SU-DHL-6 (cell line): ENCODE measurements around the gene ANKRD34C.

Source experiments
- H2AFZ ChIP-seq: fragments of 200-600 bp; sonication (generic); 2 replicates; pipeline ENCODE4 v1.6.1; 2014; ENCODE audit warnings: low read depth, mild to moderate bottlenecking, moderate library complexity, mixed read lengths, antibody characterized with exemption, low read length; ENCODE audit not compliant: severe bottlenecking
- H3F3A ChIP-seq: fragments of 200-600 bp; shearing (Covaris generic); 2 replicates; pipeline ENCODE4 v1.6.0; 2016; ENCODE audit warnings: antibody characterized with exemption, mild to moderate bottlenecking; ENCODE audit not compliant: insufficient read depth
- H3K27ac ChIP-seq: fragments of 200-600 bp; sonication (generic); 2 replicates; pipeline ENCODE4 v1.5.1; 2016; ENCODE audit warnings: low read depth, mild to moderate bottlenecking, low read length, moderate library complexity, mixed read lengths
- H3K27me3 ChIP-seq: fragments of 200-600 bp; sonication (generic), shearing (Covaris generic); 2 replicates; pipeline ENCODE4 v1.6.0; 2014; ENCODE audit warnings: mild to moderate bottlenecking, low read length
- H3K36me3 ChIP-seq: fragments of 200-600 bp; sonication (generic); 2 replicates; pipeline ENCODE4 v1.6.1; 2014; ENCODE audit warnings: mild to moderate bottlenecking, low read length, mixed read lengths
- H3K4me2 ChIP-seq: fragments of 300-600, 200-600 bp; shearing (Covaris generic), sonication (generic); 2 replicates; pipeline ENCODE4 v1.6.0; 2014; ENCODE audit warnings: low read length, low read depth, mild to moderate bottlenecking; ENCODE audit not compliant: poor library complexity, severe bottlenecking
- H3K4me3 ChIP-seq: fragments of 200-600 bp; sonication (generic); 2 replicates; pipeline ENCODE4 v1.5.1; 2014; ENCODE audit warnings: antibody characterized with exemption, low read length, mild to moderate bottlenecking, mixed read lengths; ENCODE audit not compliant: insufficient read depth, poor library complexity, severe bottlenecking
- H3K79me2 ChIP-seq: fragments of 200-600 bp; sonication (generic); 2 replicates; pipeline ENCODE4 v1.6.1; 2014; ENCODE audit warnings: mild to moderate bottlenecking, low read length, moderate library complexity; ENCODE audit not compliant: insufficient read depth
- H3K9ac ChIP-seq: fragments of 200-600 bp; sonication (generic); 2 replicates; pipeline ENCODE4 v1.7.0; 2014; ENCODE audit warnings: mild to moderate bottlenecking, low read length
- H3K9me2 ChIP-seq: fragments of 200-600 bp; sonication (generic); replicated peaks from 2 replicates; pipeline ENCODE4 v1.6.1; 2014; ENCODE audit warnings: low read length; ENCODE audit not compliant: insufficient read depth
- H3K9me3 ChIP-seq: fragments of 200-600 bp; sonication (generic); 2 replicates; pipeline ENCODE4 v1.6.1; 2014; ENCODE audit warnings: low read length, mixed read lengths; ENCODE audit not compliant: insufficient read depth
- H4K20me1 ChIP-seq: fragments of 200-600 bp; sonication (generic); 2 replicates; pipeline ENCODE4 v1.6.1; 2014; ENCODE audit warnings: low read depth, mild to moderate bottlenecking, antibody characterized with exemption, low read length, moderate library complexity, mixed read lengths
- EZH2phosphoT487 ChIP-seq: fragments of 200-600 bp; sonication (generic), shearing (Covaris generic); conservative IDR thresholded peaks from 2 replicates; pipeline ENCODE4 v1.6.1; 2018; ENCODE audit warnings: mild to moderate bottlenecking, antibody characterized with exemption, low read length, moderate library complexity, mixed read lengths
- TF ChIP-seq, protein P1 (sequence below): fragments of 200-600 bp; sonication (generic); IDR thresholded peaks from one replicate; pipeline ENCODE4 v1.5.1; 2017; ENCODE audit warnings: antibody characterized with exemption, mild to moderate bottlenecking, low read length, moderate library complexity; ENCODE audit not compliant: insufficient read depth, poor library complexity, severe bottlenecking

ANKRD34C gene

DNA sequence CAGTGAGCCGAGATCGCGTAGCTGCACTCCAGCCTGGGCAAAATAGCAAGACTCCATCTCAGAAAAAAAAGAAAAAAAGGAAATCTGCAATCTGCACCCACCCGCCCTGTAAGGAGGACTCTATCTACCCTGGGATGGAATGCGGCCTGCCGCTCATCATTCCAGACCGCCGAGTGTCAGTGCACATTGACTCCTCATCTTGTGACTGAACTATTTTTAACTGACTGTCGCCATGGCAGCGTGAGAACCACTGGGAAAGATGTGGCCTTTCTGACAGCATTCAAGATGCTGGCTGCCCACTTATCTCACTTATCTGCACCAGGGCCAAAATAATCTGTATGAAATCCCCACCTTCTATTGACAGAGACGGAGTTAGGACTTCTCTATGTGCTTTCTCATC, 38.8 kb upstream of the ANKRD34C start:
- no peaks in the 10 kb centered on the region for H3K27me3 ChIP-seq
- no peaks in the 10 kb centered on the region for H4K20me1 ChIP-seq
- no peak overlapping the region for H3K27ac ChIP-seq

DNA sequence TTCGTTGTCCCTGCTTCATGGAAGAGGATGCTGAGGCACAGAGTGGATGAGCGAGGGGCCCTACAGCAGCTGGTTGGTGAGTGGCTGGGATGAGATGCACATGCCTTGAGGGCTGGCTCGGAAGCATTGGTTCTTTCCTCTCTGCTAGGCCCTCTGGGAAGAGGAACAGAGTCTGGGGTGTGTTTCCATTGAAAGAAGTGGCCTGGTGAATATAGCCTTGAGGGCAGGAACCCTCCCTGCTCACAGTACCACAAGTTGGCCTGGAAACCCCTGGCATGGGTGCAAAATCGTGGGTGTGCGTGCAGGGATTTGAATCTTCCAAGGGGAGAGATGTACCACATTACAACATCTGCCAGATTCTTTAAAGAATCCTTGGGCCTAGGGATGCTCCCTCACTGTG, 37.6 kb upstream of the ANKRD34C start:
- no peaks in the 10 kb centered on the region for H3K36me3 ChIP-seq
- no peak overlapping the region for H3K27ac ChIP-seq
- H3K9me2 ChIP-seq, result no peaks in the 10 kb centered on the region
- no peaks in the 10 kb centered on the region for H3F3A ChIP-seq
- H4K20me1 ChIP-seq, result no peaks in the 10 kb centered on the region
- H3K4me2 ChIP-seq, result no peak overlapping the region
- no peaks in the 10 kb centered on the region for H3K79me2 ChIP-seq
- TF ChIP-seq, protein P1, sequence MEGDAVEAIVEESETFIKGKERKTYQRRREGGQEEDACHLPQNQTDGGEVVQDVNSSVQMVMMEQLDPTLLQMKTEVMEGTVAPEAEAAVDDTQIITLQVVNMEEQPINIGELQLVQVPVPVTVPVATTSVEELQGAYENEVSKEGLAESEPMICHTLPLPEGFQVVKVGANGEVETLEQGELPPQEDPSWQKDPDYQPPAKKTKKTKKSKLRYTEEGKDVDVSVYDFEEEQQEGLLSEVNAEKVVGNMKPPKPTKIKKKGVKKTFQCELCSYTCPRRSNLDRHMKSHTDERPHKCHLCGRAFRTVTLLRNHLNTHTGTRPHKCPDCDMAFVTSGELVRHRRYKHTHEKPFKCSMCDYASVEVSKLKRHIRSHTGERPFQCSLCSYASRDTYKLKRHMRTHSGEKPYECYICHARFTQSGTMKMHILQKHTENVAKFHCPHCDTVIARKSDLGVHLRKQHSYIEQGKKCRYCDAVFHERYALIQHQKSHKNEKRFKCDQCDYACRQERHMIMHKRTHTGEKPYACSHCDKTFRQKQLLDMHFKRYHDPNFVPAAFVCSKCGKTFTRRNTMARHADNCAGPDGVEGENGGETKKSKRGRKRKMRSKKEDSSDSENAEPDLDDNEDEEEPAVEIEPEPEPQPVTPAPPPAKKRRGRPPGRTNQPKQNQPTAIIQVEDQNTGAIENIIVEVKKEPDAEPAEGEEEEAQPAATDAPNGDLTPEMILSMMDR, result no peak
- no peak for TF ChIP-seq EZH2phosphoT487
- no peaks in the 10 kb centered on the region for H3K27me3 ChIP-seq
- H3K4me3 ChIP-seq, result no peak overlapping the region
- no peaks in the 10 kb centered on the region for H3K9me3 ChIP-seq
- H2AFZ ChIP-seq, result no peak overlapping the region
- no peak overlapping the region for H3K9ac ChIP-seq

More for the DNA sequence above, 38.8 kb upstream of the ANKRD34C start:
- TF ChIP-seq EZH2phosphoT487, result no peak
- TF ChIP-seq, protein P1, result no peak
- H3F3A ChIP-seq, result no peaks in the 10 kb centered on the region
- no peak overlapping the region for H3K9ac ChIP-seq
- no peak overlapping the region for H3K4me3 ChIP-seq
- no peak overlapping the region for H3K4me2 ChIP-seq
- no peak overlapping the region for H2AFZ ChIP-seq
- H3K9me2 ChIP-seq, result no peaks in the 10 kb centered on the region
- H3K79me2 ChIP-seq, result no peaks in the 10 kb centered on the region
- no peaks in the 10 kb centered on the region for H3K9me3 ChIP-seq
- no peaks in the 10 kb centered on the region for H3K36me3 ChIP-seq

DNA sequence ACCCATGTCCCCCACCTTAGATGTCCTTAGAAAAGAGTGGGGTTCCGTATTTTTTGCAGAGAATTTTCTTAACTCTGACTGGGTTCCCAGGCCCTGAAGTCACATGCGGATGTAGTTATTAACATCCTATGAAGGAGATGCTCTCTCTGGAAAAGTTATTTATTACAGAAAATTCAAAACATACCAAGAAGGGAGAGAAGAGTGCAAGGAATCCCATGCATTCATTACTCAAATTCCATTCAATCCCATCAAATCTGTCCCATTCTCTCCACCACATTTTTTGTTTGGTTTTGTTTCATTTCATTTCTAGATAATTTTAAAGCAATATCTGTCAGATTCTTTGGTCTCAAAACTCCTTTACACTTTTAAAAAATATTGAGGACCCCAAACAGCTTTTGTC, 34.3 kb upstream of the ANKRD34C start:
- Histone ChIP-seq H3K27ac (no peak overlapping the region), H3K9me3 (no peaks in the 10 kb centered on the region), H2AFZ (no peak overlapping the region), H3K79me2 (no peaks in the 10 kb centered on the region), H3K9ac (no peak overlapping the region), H3K27me3 (no peaks in the 10 kb centered on the region), H3F3A (no peaks in the 10 kb centered on the region), H3K4me2 (no peak overlapping the region), H3K4me3 (no peak overlapping the region), H3K36me3 (no peaks in the 10 kb centered on the region), H4K20me1 (no peaks in the 10 kb centered on the region), H3K9me2 (no peaks in the 10 kb centered on the region)
- TF ChIP-seq EZH2phosphoT487, result no peak
- TF ChIP-seq, protein P1, result no peak

DNA sequence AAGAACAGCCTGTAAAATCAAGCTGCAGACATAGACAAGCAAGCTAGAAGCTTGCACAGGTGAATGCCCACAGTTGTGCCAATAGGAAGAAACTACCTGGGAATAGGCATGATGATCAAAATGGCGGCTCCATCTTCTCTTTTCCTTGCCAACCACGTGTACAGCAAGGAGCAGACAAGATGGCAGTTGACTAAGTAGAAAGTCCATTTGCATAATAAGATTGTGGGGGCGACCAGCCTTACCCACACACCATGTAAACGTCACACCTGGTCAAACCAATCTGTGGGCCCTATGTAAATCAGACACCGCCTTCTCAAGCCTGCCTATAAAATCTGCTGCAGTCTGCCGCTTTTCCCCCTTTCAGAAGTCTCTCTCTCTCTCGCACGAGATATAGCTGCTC, 25.1 kb upstream of the ANKRD34C start:
- H3F3A ChIP-seq, result no peaks in the 10 kb centered on the region
- no peak for TF ChIP-seq EZH2phosphoT487
- TF ChIP-seq, protein P1, result no peak
- H3K9ac ChIP-seq, result no peak overlapping the region
- H3K27ac ChIP-seq, result no peak overlapping the region
- no peaks in the 10 kb centered on the region for H4K20me1 ChIP-seq
- H3K79me2 ChIP-seq, result no peaks in the 10 kb centered on the region
- H3K36me3 ChIP-seq, result no peaks in the 10 kb centered on the region
- H3K9me3 ChIP-seq, result no peaks in the 10 kb centered on the region
- no peak overlapping the region for H3K4me3 ChIP-seq
- H3K27me3 ChIP-seq, result no peaks in the 10 kb centered on the region
- H3K9me2 ChIP-seq, result no peaks in the 10 kb centered on the region
- H2AFZ ChIP-seq, result no peak overlapping the region
- no peak overlapping the region for H3K4me2 ChIP-seq
